ENCODE measurements around the gene CLSTN2. TPM values are rescaled to one million over a fixed set of nuclear protein-coding genes. Genes with fewer than 3 reads are reported as not detected.

CLSTN2 gene
- total RNA-seq, 1 donor from 2014 or later = 65.0 TPM

- H3K4me3 Mint-ChIP-seq (ENCODE audit: unreplicated experiment) = no peak overlapping the region
- no peak overlapping the region for H3K27ac Mint-ChIP-seq (ENCODE audit: unreplicated experiment)
- H3K9me3 Mint-ChIP-seq (ENCODE audit: low read depth) = no peaks in the 10 kb centered on the region
- no peak for DNase-seq (ENCODE audit: low spot score)
- H3K4me1 Mint-ChIP-seq (ENCODE audit: low read depth) = peaks cover 42% of the 10 kb centered on the region
- H3K27me3 Mint-ChIP-seq (ENCODE audit: low read depth) = no peaks in the 10 kb centered on the region
- H3K36me3 Mint-ChIP-seq (ENCODE audit: low read depth) = peaks cover 4% of the 10 kb centered on the region
- TF ChIP-seq CTCF (IDR thresholded peaks at IDR 0.05) = no peak
Measured at GRCh38 chr3:140465988-140466387, 531.0 kb downstream of the CLSTN2 start.

- no peak overlapping the region for H3K4me3 Mint-ChIP-seq (ENCODE audit: unreplicated experiment)
- DNase-seq (ENCODE audit: low spot score) = no peak
- no peaks in the 10 kb centered on the region for H3K9me3 Mint-ChIP-seq (ENCODE audit: low read depth)
- peaks cover 4% of the 10 kb centered on the region for H3K36me3 Mint-ChIP-seq (ENCODE audit: low read depth)
- H3K27ac Mint-ChIP-seq (ENCODE audit: unreplicated experiment) = no peak overlapping the region
- H3K27me3 Mint-ChIP-seq (ENCODE audit: low read depth) = no peaks in the 10 kb centered on the region
- TF ChIP-seq CTCF (IDR thresholded peaks at IDR 0.05) = no peak
- peaks cover 48% of the 10 kb centered on the region for H3K4me1 Mint-ChIP-seq (ENCODE audit: low read depth)
Measured at GRCh38 chr3:140466535-140466934, 531.5 kb downstream of the CLSTN2 start.

DNA sequence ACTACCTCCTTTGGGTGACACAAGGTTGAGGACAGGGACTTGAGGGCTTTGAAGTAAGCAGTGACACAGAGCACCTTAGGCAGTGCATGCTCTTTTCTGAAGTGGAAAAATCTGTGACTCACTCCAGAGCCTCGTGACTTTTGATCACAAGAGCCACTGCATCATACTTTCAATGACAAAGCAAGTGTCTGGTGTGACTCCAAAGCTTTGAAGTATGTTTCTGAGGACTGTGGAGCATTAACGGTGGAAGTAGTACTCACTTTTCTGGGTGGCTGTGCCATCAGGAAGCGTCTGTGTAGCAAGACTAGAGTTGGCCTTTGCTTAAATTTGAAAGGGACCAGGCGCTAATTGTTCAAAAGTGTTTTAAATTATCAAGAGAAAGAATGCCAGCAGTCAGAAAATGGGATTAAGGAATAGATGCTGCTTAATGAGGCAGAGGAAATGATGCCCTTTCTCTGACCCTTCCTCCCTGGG is 532.2 kb downstream of the CLSTN2 start:
- no peak overlapping the region for H3K4me3 Mint-ChIP-seq (ENCODE audit: unreplicated experiment)
- H3K27me3 Mint-ChIP-seq (ENCODE audit: low read depth) = no peaks in the 10 kb centered on the region
- H3K9me3 Mint-ChIP-seq (ENCODE audit: low read depth) = no peaks in the 10 kb centered on the region
- DNase-seq (ENCODE audit: low spot score) = no peak
- TF ChIP-seq CTCF (IDR thresholded peaks at IDR 0.05) = no peak
- H3K4me1 Mint-ChIP-seq (ENCODE audit: low read depth) = peaks cover 54% of the 10 kb centered on the region
- H3K27ac Mint-ChIP-seq (ENCODE audit: unreplicated experiment) = peak overlapping the region; percentile 95
- H3K36me3 Mint-ChIP-seq (ENCODE audit: low read depth) = peaks cover 4% of the 10 kb centered on the region

GRCh38 chr3:140467796-140468315 is 532.9 kb downstream of the CLSTN2 start:
- Mint-ChIP-seq H3K9me3 (ENCODE audit: low read depth) (no peaks in the 10 kb centered on the region), H3K27ac (ENCODE audit: unreplicated experiment) (peak overlapping the region; percentile 95), H3K36me3 (ENCODE audit: low read depth) (peaks cover 4% of the 10 kb centered on the region), H3K27me3 (ENCODE audit: low read depth) (no peaks in the 10 kb centered on the region), H3K4me1 (ENCODE audit: low read depth) (peaks cover 61% of the 10 kb centered on the region), H3K4me3 (ENCODE audit: unreplicated experiment) (no peak overlapping the region)
- no peak for TF ChIP-seq CTCF (IDR thresholded peaks at IDR 0.05)
- DNase-seq (ENCODE audit: low spot score) = no peak

- no peak for TF ChIP-seq CTCF (IDR thresholded peaks at IDR 0.05)
- Mint-ChIP-seq H3K27ac (ENCODE audit: unreplicated experiment) (peak overlapping the region; percentile 95), H3K9me3 (ENCODE audit: low read depth) (no peaks in the 10 kb centered on the region), H3K27me3 (ENCODE audit: low read depth) (no peaks in the 10 kb centered on the region), H3K36me3 (ENCODE audit: low read depth) (peaks cover 4% of the 10 kb centered on the region), H3K4me1 (ENCODE audit: low read depth) (peaks cover 64% of the 10 kb centered on the region), H3K4me3 (ENCODE audit: unreplicated experiment) (no peak overlapping the region)
- DNase-seq (ENCODE audit: low spot score) = no peak
Measured at GRCh38 chr3:140468407-140468806, 533.4 kb downstream of the CLSTN2 start.
